Urothelium cell line (cell line): ENCODE results near the gene OR4C15.

Experiments
- DNase-seq: peaks from one replicate; pipeline ENCODE4 v3.0.0; 2011; ENCODE audit warnings: low spot score, mixed read lengths
- FAIRE-seq: peaks from 2 replicates; lab custom pipeline; 2011; peaks lifted over from hg19 to GRCh38; lab: Jason Lieb, UNC

OR4C15 gene

DNA sequence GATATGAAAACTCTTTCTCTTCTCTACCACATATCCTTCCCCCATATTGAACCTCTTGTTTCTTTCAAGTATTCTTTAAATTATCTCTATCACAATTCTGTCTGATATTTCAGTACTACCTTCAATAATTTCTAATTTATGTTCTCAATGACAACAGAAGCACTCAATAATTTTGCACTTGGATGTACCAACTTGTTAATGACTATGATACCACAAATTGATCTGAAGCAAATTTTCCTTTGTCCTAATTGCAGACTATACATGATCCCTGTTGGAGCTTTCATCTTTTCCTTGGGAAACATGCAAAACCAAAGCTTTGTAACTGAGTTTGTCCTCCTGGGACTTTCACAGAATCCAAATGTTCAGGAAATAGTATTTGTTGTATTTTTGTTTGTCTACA is at the start of gene OR4C15:
Gene OR4C15, plus strand, starts transcription at position 301 of the 400 bp plus-strand sequence. Its CDS starts 0 bp downstream, at position 301.
- FAIRE-seq (no peak), DNase-seq (no peak)

GRCh38 chr11:55571828-55572227 is 17.6 kb downstream of the OR4C15 start, which contains the start of gene OR4C16:
OR4C16 (plus strand) TSS chr11:55572128; CDS start chr11:55572128, 0 bp downstream.
- FAIRE-seq = no peak
- DNase-seq = no peak

DNA sequence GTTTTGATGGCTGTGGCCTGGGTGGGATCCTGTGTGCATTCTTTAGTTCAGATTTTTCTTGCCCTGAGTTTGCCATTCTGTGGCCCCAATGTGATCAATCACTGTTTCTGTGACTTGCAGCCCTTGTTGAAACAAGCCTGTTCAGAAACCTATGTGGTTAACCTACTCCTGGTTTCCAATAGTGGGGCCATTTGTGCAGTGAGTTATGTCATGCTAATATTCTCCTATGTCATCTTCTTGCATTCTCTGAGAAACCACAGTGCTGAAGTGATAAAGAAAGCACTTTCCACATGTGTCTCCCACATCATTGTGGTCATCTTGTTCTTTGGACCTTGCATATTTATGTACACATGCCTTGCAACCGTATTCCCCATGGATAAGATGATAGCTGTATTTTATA is 18.3 kb downstream of the OR4C15 start:
- FAIRE-seq (no peak), DNase-seq (no peak)
